Liver (tissue), 9 donors: ENCODE results near the gene GUCD1. TPM values are rescaled to one million over a fixed set of nuclear protein-coding genes. Genes with fewer than 3 reads are reported as not detected.
"Not testable (repeated sequence)": the region's sequence is repeated elsewhere in the genome, so short reads cannot be mapped to it uniquely, and the experiment has no call there.

Experiments used
- DNase-seq: peaks from one replicate; pipeline ENCODE4 v3.0.0-alpha.2; 2017; ENCODE audit warnings: low spot score
- H3K27ac ChIP-seq, 2 donors: one replicate each; pipeline ENCODE4 v1.7.0; 2013; ENCODE audit warnings: inconsistent platforms in 2 of 2, low read length in 2 of 2, control low read depth in 1 of 2, low read depth in 1 of 2, mild to moderate bottlenecking in 1 of 2
- H3K27me3 ChIP-seq, 4 donors: one replicate each; pipeline versions ENCODE4 v1.6.1 to v1.7.0; 2013; ENCODE audit warnings: low read length in 3 of 4, inconsistent platforms in 1 of 4, mild to moderate bottlenecking in 1 of 4, moderate library complexity in 1 of 4; ENCODE audit not compliant: control insufficient read depth in 4 of 4, insufficient read depth in 4 of 4
- H3K36me3 ChIP-seq, 4 donors: one replicate each; pipeline versions ENCODE4 v1.6.1 to v1.7.0; 2013; ENCODE audit warnings: low read length in 3 of 4, mild to moderate bottlenecking in 3 of 4, low read depth in 1 of 4, moderate library complexity in 1 of 4; ENCODE audit not compliant: control insufficient read depth in 4 of 4, insufficient read depth in 3 of 4
- H3K4me1 ChIP-seq, 4 donors: one replicate each; pipeline versions ENCODE4 v1.6.1 to v1.7.0; 2013; ENCODE audit warnings: low read length in 3 of 4, mild to moderate bottlenecking in 3 of 4, moderate library complexity in 1 of 4; ENCODE audit not compliant: control insufficient read depth in 4 of 4, insufficient read depth in 4 of 4
- H3K4me3 ChIP-seq, 3 donors: one replicate each; pipeline versions ENCODE4 v1.6.1 to v1.7.0; 2013; ENCODE audit warnings: low read length in 3 of 3, control low read depth in 1 of 3, low read depth in 1 of 3, mild to moderate bottlenecking in 1 of 3
- H3K9ac ChIP-seq, 2 donors: one replicate each; pipeline ENCODE4 v1.7.0; 2013; ENCODE audit warnings: low read length in 2 of 2, mild to moderate bottlenecking in 2 of 2, moderate library complexity in 2 of 2, control low read depth in 1 of 2, low read depth in 1 of 2
- H3K9me3 ChIP-seq, 4 donors: one replicate each; pipeline versions ENCODE4 v1.6.1 to v1.7.0; 2013; ENCODE audit warnings: low read length in 3 of 4; ENCODE audit not compliant: control insufficient read depth in 4 of 4
- ATF3 ChIP-seq: IDR thresholded peaks from 2 replicates; pipeline ENCODE4 v1.6.1; 2016; ENCODE audit warnings: antibody characterized with exemption
- CTCF ChIP-seq: fragments of 150-350 bp; IDR thresholded peaks from 2 replicates; pipeline ENCODE4 v1.5.1; 2017; ENCODE audit warnings: improper control_type of control experiment, low read depth, low read length; ENCODE audit not compliant: missing input control
- EGR1 ChIP-seq, 2 donors: IDR thresholded peaks; 2 replicates each; pipeline ENCODE4 v1.6.1; 2016 to 2018; ENCODE audit warnings: antibody characterized with exemption in 2 of 2, low read depth in 2 of 2
- FOXA1 ChIP-seq: IDR thresholded peaks from 2 replicates; pipeline ENCODE4 v1.6.1; 2016; ENCODE audit warnings: antibody characterized with exemption
- FOXA2 ChIP-seq: IDR thresholded peaks from 2 replicates; pipeline ENCODE4 v1.6.1; 2016; ENCODE audit warnings: antibody characterized with exemption
- GABPA ChIP-seq, 2 donors: IDR thresholded peaks in 1 of 2; conservative IDR thresholded peaks in 1 of 2; 2 replicates each; pipeline ENCODE4 v1.6.1; 2016; ENCODE audit warnings: antibody characterized with exemption in 2 of 2, mild to moderate bottlenecking in 1 of 2, moderate library complexity in 1 of 2
- HNF4A ChIP-seq, 2 donors: conservative IDR thresholded peaks; 2 replicates each; pipeline ENCODE4 v1.6.1; 2016; ENCODE audit warnings: antibody characterized with exemption in 2 of 2, mild to moderate bottlenecking in 2 of 2
- HNF4G ChIP-seq: IDR thresholded peaks from 2 replicates; pipeline ENCODE4 v1.6.1; 2016; ENCODE audit warnings: antibody characterized with exemption
- JUND ChIP-seq, 2 donors: IDR thresholded peaks; 2 replicates each; pipeline ENCODE4 v1.6.1; 2016; ENCODE audit warnings: antibody characterized with exemption in 2 of 2
- NR2F2 ChIP-seq: IDR thresholded peaks from 2 replicates; pipeline ENCODE4 v1.6.1; 2016; ENCODE audit warnings: antibody characterized with exemption
- RAD21 ChIP-seq, 2 donors: IDR thresholded peaks; 2 replicates each; pipeline ENCODE4 v1.6.1; 2016; ENCODE audit warnings: antibody characterized with exemption in 2 of 2, mild to moderate bottlenecking in 2 of 2
- RXRA ChIP-seq, 2 donors: IDR thresholded peaks; 2 replicates each; pipeline ENCODE4 v1.6.1; 2017 to 2018; ENCODE audit warnings: antibody characterized with exemption in 2 of 2, mild to moderate bottlenecking in 1 of 2
- SP1 ChIP-seq: IDR thresholded peaks from 2 replicates; pipeline ENCODE4 v1.6.1; 2018; ENCODE audit warnings: antibody characterized with exemption, mild to moderate bottlenecking
- TAF1 ChIP-seq: conservative IDR thresholded peaks from 2 replicates; pipeline ENCODE4 v1.6.1; 2016; ENCODE audit warnings: antibody characterized with exemption, mild to moderate bottlenecking
- YY1 ChIP-seq: IDR thresholded peaks from 2 replicates; pipeline ENCODE4 v1.6.1; 2016; ENCODE audit warnings: antibody characterized with exemption, mild to moderate bottlenecking
- ZBTB33 ChIP-seq: IDR thresholded peaks from 2 replicates; pipeline ENCODE4 v1.6.1; 2016; ENCODE audit warnings: antibody characterized with exemption
- WGBS: extraction: QIAGEN DNeasy Blood & Tissue Kit; methylation state at CpG from one replicate; pipeline ENCODE4 v1.1.7; 2013; 5-methylcytosine and 5-hydroxymethylcytosine counted together
- polyA plus RNA-seq, 2 donors: library from polyadenylated mRNA; stranded (reverse) in 1 of 2; unstranded in 1 of 2; fragments of 200-250 nt in 1 of 2; fragments of >200 nt in 1 of 2; fragmentation: Nextera tagmentation in 1 of 2; extraction: Ambion mirVana in 1 of 2; gene quantifications; one replicate each; pipeline versions ENCODE4 v1.2.1 to v1.2.3, GENCODE V29; 2013 to 2015
- total RNA-seq, 2 donors: library from RNA; depleted of rRNA; stranded (reverse); fragments of >200 nt; gene quantifications; one replicate each; pipeline ENCODE4 v1.2.3, GENCODE V29; 2014
- TF ChIP-seq, protein P1 (sequence below): IDR thresholded peaks from 2 replicates; pipeline ENCODE4 v1.6.1; 2016; ENCODE audit warnings: antibody characterized with exemption
- TF ChIP-seq, protein P2 (sequence below): IDR thresholded peaks from 2 replicates; pipeline ENCODE4 v1.6.1; 2016; ENCODE audit warnings: antibody characterized with exemption, mild to moderate bottlenecking
- donor health status: healthy.
- donor health status: healthy.
- donor health status: healthy.
- donor health status: healthy.
- donor health status: healthy.

GUCD1 gene
- total and polyA plus RNA-seq, 4 donors = 118 to 202 (median 179) TPM

- peaks cover 13 to 29% (median 22%) of the 10 kb centered on the region in 4 donors for H3K4me1 ChIP-seq
- DNase-seq, H3K4me3 ChIP-seq, H3K27me3 ChIP-seq, H3K9me3 ChIP-seq, H3K9ac ChIP-seq, H3K36me3 ChIP-seq: not testable (repeated sequence)
- 55% methylated on average over 11 of the region's 11 CpGs for WGBS
- TF ChIP-seq HNF4A (conservative IDR thresholded peaks at IDR 0.05) = peak in 1 of 2 donors; percentile 22
- TF ChIP-seq SP1 = peak; percentile 5
- H3K27ac ChIP-seq = peak overlapping the region; percentile 48 to 77
Observed at GRCh38 chr22:24602105-24602749, 47.3 kb upstream of the GUCD1 start.

- no peak overlapping the region for H3K4me3 ChIP-seq
- H3K27me3 ChIP-seq = no peaks in the 10 kb centered on the region
Observed at GRCh38 chr22:24601217-24602104, 46.5 kb upstream of the GUCD1 start.

More at GRCh38 chr22:24601217-24602104, 46.5 kb upstream of the GUCD1 start:
- Histone ChIP-seq H3K27ac (peak overlapping the region; percentile 48 to 77), H3K9ac (no peak overlapping the region), H3K9me3 (no peaks in the 10 kb centered on the region), H3K36me3 (no peaks in the 10 kb centered on the region), H3K4me1 (peaks cover 13 to 27% (median 22%) of the 10 kb centered on the region in 4 donors)
- TF ChIP-seq, protein P1, sequence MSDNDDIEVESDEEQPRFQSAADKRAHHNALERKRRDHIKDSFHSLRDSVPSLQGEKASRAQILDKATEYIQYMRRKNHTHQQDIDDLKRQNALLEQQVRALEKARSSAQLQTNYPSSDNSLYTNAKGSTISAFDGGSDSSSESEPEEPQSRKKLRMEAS = no peak
- TF ChIP-seq RAD21 (IDR thresholded peaks at IDR 0.05) (peak; percentile 14 to 42), SP1 (peak; percentile 48), CTCF (no peak), NR2F2 (peak; percentile 41), TAF1 (peak; percentile 82), YY1 (no peak), ATF3 (no peak), EGR1 (IDR thresholded peaks at IDR 0.05; ENCODE audit: low read depth in 2 of 2) (no peak), ZBTB33 (no peak), GABPA (IDR thresholded peaks at IDR 0.05 in 1 of 2, conservative IDR thresholded peaks at IDR 0.05 in 1 of 2) (no peak), HNF4G (no peak), JUND (IDR thresholded peaks at IDR 0.05) (peak in 1 of 2 donors; percentile 45), HNF4A (conservative IDR thresholded peaks at IDR 0.05) (peak; percentile 45 to 67), FOXA2 (no peak), FOXA1 (no peak), RXRA (IDR thresholded peaks at IDR 0.05) (peak; percentile 45 to 78)
- TF ChIP-seq, protein P2, sequence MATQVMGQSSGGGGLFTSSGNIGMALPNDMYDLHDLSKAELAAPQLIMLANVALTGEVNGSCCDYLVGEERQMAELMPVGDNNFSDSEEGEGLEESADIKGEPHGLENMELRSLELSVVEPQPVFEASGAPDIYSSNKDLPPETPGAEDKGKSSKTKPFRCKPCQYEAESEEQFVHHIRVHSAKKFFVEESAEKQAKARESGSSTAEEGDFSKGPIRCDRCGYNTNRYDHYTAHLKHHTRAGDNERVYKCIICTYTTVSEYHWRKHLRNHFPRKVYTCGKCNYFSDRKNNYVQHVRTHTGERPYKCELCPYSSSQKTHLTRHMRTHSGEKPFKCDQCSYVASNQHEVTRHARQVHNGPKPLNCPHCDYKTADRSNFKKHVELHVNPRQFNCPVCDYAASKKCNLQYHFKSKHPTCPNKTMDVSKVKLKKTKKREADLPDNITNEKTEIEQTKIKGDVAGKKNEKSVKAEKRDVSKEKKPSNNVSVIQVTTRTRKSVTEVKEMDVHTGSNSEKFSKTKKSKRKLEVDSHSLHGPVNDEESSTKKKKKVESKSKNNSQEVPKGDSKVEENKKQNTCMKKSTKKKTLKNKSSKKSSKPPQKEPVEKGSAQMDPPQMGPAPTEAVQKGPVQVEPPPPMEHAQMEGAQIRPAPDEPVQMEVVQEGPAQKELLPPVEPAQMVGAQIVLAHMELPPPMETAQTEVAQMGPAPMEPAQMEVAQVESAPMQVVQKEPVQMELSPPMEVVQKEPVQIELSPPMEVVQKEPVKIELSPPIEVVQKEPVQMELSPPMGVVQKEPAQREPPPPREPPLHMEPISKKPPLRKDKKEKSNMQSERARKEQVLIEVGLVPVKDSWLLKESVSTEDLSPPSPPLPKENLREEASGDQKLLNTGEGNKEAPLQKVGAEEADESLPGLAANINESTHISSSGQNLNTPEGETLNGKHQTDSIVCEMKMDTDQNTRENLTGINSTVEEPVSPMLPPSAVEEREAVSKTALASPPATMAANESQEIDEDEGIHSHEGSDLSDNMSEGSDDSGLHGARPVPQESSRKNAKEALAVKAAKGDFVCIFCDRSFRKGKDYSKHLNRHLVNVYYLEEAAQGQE = no peak
- WGBS = 46% methylated on average over 12 of the region's 12 CpGs
- no peak for DNase-seq
